HCT116 (cell line): ENCODE results near the gene VAV2. TPM values are rescaled to one million over a fixed set of nuclear protein-coding genes. Genes with fewer than 3 reads are reported as not detected.

Experiments
- ATAC-seq: fragments of 200-7000 bp; cut with Tn5 transposase; 2 replicates; pipeline ENCODE4 v1.9.1; 2020; ENCODE audit warnings: mild to moderate bottlenecking, moderate library complexity
- Bru-seq: library from RNA; stranded (reverse); fragments of 400-500 nt; gene quantifications from one replicate; lab custom pipeline; 2021; lab: Mats Ljungman, UMichigan
- BruChase-seq, 2 experiments: library from RNA; stranded (reverse); fragments of 400-500 nt; gene quantifications; one replicate each; lab custom pipeline; 2021; lab: Mats Ljungman, UMichigan
- BruUV-seq: library from RNA; stranded (reverse); fragments of 400-500 nt; replicated peaks from 2 replicates; lab custom pipeline; 2021; lab: Mats Ljungman, UMichigan
- CTCF ChIA-PET: fragments of 300-600 bp; sonication (Branson Sonifier 250); formaldehyde crosslinking; loops from one replicate; lab custom pipeline; 2021; ENCODE audit warnings: antibody characterized with exemption; lab: Charles Lee
- POLR2A ChIA-PET: fragments of 300-600, 350-600 bp; sonication (Branson Sonifier 250); formaldehyde crosslinking; loops from one replicate; lab custom pipeline; 2021; ENCODE audit warnings: antibody characterized with exemption; lab: Charles Lee
- RAD21 ChIA-PET, 2 experiments: fragments of 300-600 bp; sonication (Branson Sonifier 250); formaldehyde crosslinking; loops; one replicate each; lab custom pipeline; 2023; ENCODE audit warnings: low total read pairs in 2 of 2; ENCODE audit not compliant: uncharacterized antibody in 2 of 2, unreplicated experiment in 2 of 2, low non-redundant PET in 1 of 2; lab: Charles Lee
- DNase-seq: peaks from one replicate; pipeline ENCODE4 v3.0.0-alpha.2; 2010; ENCODE audit warnings: low read depth, low spot score
- H2AFZ ChIP-seq: fragments of 200-600 bp; shearing (Covaris generic), sonication (generic); 2 replicates; pipeline ENCODE4 v1.6.1; 2017; ENCODE audit warnings: low read depth, mixed run types, mixed read lengths, antibody characterized with exemption, low read length; ENCODE audit not compliant: poor library complexity, severe bottlenecking
- H3K27ac ChIP-seq: 2 replicates; pipeline ENCODE4 v1.5.1; 2012; ENCODE audit warnings: low read depth, low read length
- H3K27me3 ChIP-seq: fragments of 200-600 bp; sonication (generic); 2 replicates; pipeline ENCODE4 v1.6.1; 2016; ENCODE audit warnings: mixed run types, low read length, mixed read lengths; ENCODE audit not compliant: insufficient read depth
- H3K36me3 ChIP-seq, 2 experiments: fragments of 200-500 bp in 1 of 2; fragments of 200-600 bp in 1 of 2; sonication (Bioruptor generic) in 1 of 2; sonication (generic) in 1 of 2; 2 replicates each; pipeline versions ENCODE4 v1.5.1 to v1.6.1; 2014 to 2016; ENCODE audit warnings: low read length in 2 of 2, inconsistent platforms in 1 of 2, mixed read lengths in 1 of 2, mixed run types in 1 of 2; ENCODE audit not compliant: insufficient read depth in 2 of 2, control insufficient read depth in 1 of 2
- H3K4me1 ChIP-seq, 2 experiments: fragments of 200-600 bp in 1 of 2; sonication (generic) in 1 of 2; 2 replicates each; pipeline versions ENCODE4 v1.5.1 to v1.6.1; 2012 to 2017; ENCODE audit warnings: low read length in 2 of 2, inconsistent platforms in 1 of 2, mild to moderate bottlenecking in 1 of 2, mixed read lengths in 1 of 2, mixed run types in 1 of 2, moderate library complexity in 1 of 2; ENCODE audit not compliant: insufficient read depth in 2 of 2, control insufficient read depth in 1 of 2
- H3K4me2 ChIP-seq: fragments of 200-600 bp; sonication (generic); 2 replicates; pipeline ENCODE4 v1.6.1; 2017; ENCODE audit warnings: mixed run types, low read length, mixed read lengths
- H3K4me3 ChIP-seq, 2 experiments: fragments of 200-600 bp in 1 of 2; sonication (generic) in 1 of 2; replicated peaks in 1 of 2; 2 replicates each; pipeline ENCODE4 v1.5.1; 2011 to 2016; ENCODE audit warnings: low read length in 2 of 2, control low read depth in 1 of 2, low read depth in 1 of 2, mild to moderate bottlenecking in 1 of 2, mixed read lengths in 1 of 2, mixed run types in 1 of 2
- H3K79me2 ChIP-seq: fragments of 200-600 bp; sonication (generic); 2 replicates; pipeline ENCODE4 v1.6.1; 2017; ENCODE audit warnings: mild to moderate bottlenecking, mixed run types, low read length, moderate library complexity, mixed read lengths; ENCODE audit not compliant: insufficient read depth
- H3K9ac ChIP-seq: fragments of 200-600 bp; sonication (generic); 2 replicates; pipeline ENCODE4 v1.6.1; 2016; ENCODE audit warnings: low read length, mixed read lengths
- H3K9me2 ChIP-seq: fragments of 200-600 bp; sonication (generic), shearing (Covaris generic); 2 replicates; pipeline ENCODE4 v1.6.1; 2017; ENCODE audit warnings: mixed run types, mild to moderate bottlenecking, moderate library complexity; ENCODE audit not compliant: insufficient read depth
- H3K9me3 ChIP-seq, 2 experiments: fragments of 200-500 bp in 1 of 2; fragments of 200-600 bp in 1 of 2; sonication (Bioruptor generic) in 1 of 2; sonication (generic) in 1 of 2; 2 replicates each; pipeline ENCODE4 v1.6.1; 2014 to 2017; ENCODE audit warnings: low read length in 2 of 2, mixed read lengths in 2 of 2, inconsistent platforms in 1 of 2, low read depth in 1 of 2, mild to moderate bottlenecking in 1 of 2, mixed run types in 1 of 2, moderate library complexity in 1 of 2; ENCODE audit not compliant: control insufficient read depth in 1 of 2, insufficient read depth in 1 of 2
- H4K20me1 ChIP-seq: fragments of 200-600 bp; sonication (generic), shearing (Covaris generic); 2 replicates; pipeline ENCODE4 v1.6.1; 2017; ENCODE audit warnings: mixed run types, mild to moderate bottlenecking, moderate library complexity; ENCODE audit not compliant: insufficient read depth
- EGR1 ChIP-seq: IDR thresholded peaks from 2 replicates; pipeline ENCODE4 v1.6.1; 2012; ENCODE audit warnings: low read depth
- EZH2 ChIP-seq: fragments of 200-600 bp; sonication (generic); IDR thresholded peaks from 2 replicates; pipeline ENCODE4 v1.6.1; 2017; ENCODE audit warnings: antibody characterized with exemption, mixed run types
- FOSL1 ChIP-seq: IDR thresholded peaks from 2 replicates; pipeline ENCODE4 v1.6.1; 2012; ENCODE audit warnings: low read depth
- POLR2A ChIP-seq: IDR thresholded peaks from 2 replicates; pipeline ENCODE4 v1.7.0; 2011; ENCODE audit warnings: borderline replicate concordance; ENCODE audit not compliant: insufficient read depth, insufficient read length; ENCODE audit errors: extremely low read depth
- POLR2AphosphoS5 ChIP-seq: IDR thresholded peaks from 2 replicates; pipeline ENCODE4 v1.6.1; 2011; ENCODE audit warnings: mild to moderate bottlenecking, low read depth, low read length, moderate library complexity
- SP1 ChIP-seq: IDR thresholded peaks from 2 replicates; pipeline ENCODE4 v1.6.1; 2012; ENCODE audit warnings: low read depth
- TCF7L2 ChIP-seq: IDR thresholded peaks from 2 replicates; pipeline ENCODE4 v1.7.0; 2011; ENCODE audit warnings: borderline replicate concordance, inconsistent platforms; ENCODE audit not compliant: insufficient read depth, insufficient read length; ENCODE audit errors: extremely low read depth
- YY1 ChIP-seq: IDR thresholded peaks from 2 replicates; pipeline ENCODE4 v1.6.1; 2011; ENCODE audit warnings: low read length, low read depth, moderate library complexity, mild to moderate bottlenecking; ENCODE audit not compliant: insufficient replicate concordance; ENCODE audit errors: extremely low read depth
- ZFX ChIP-seq: fragments of 450-650 bp; IDR thresholded peaks from 2 replicates; pipeline ENCODE4 v1.6.1; 2017
- ZNF274 ChIP-seq: fragments of 200-500 bp; sonication (Bioruptor generic); IDR thresholded peaks from 2 replicates; pipeline ENCODE4 v1.6.1; 2014; ENCODE audit warnings: mild to moderate bottlenecking, low read depth, low read length, inconsistent platforms
- intact Hi-C: fragments of 100-400 bp; cut with micrococcal nuclease; formaldehyde crosslinking; loops from 2 replicates; pipeline ENCODE4 v1.10.0; 2022
- long read RNA-seq: library from polyadenylated mRNA; unstranded; transcript quantifications from one replicate; pipeline ENCODE4 v2.0.0, GENCODE V29; 2021; ENCODE audit not compliant: unreplicated experiment
- polyA plus RNA-seq: library from polyadenylated mRNA; unstranded; fragments of >200 nt; gene quantifications from 2 replicates; pipeline ENCODE4 v1.2.1, GENCODE V29; 2012; ENCODE audit warnings: missing spikeins
- total RNA-seq: library from RNA; stranded (reverse); gene quantifications from one replicate; pipeline ENCODE4 v1.2.1, GENCODE V29; 2021; ENCODE audit not compliant: unreplicated experiment
- TF ChIP-seq, protein P1 (sequence below): IDR thresholded peaks from 2 replicates; pipeline ENCODE4 v1.6.1; 2012; ENCODE audit warnings: low read depth

Gene VAV2, protein sequence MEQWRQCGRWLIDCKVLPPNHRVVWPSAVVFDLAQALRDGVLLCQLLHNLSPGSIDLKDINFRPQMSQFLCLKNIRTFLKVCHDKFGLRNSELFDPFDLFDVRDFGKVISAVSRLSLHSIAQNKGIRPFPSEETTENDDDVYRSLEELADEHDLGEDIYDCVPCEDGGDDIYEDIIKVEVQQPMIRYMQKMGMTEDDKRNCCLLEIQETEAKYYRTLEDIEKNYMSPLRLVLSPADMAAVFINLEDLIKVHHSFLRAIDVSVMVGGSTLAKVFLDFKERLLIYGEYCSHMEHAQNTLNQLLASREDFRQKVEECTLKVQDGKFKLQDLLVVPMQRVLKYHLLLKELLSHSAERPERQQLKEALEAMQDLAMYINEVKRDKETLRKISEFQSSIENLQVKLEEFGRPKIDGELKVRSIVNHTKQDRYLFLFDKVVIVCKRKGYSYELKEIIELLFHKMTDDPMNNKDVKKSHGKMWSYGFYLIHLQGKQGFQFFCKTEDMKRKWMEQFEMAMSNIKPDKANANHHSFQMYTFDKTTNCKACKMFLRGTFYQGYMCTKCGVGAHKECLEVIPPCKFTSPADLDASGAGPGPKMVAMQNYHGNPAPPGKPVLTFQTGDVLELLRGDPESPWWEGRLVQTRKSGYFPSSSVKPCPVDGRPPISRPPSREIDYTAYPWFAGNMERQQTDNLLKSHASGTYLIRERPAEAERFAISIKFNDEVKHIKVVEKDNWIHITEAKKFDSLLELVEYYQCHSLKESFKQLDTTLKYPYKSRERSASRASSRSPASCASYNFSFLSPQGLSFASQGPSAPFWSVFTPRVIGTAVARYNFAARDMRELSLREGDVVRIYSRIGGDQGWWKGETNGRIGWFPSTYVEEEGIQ
- total RNA-seq: 33.2 TPM
- polyA plus RNA-seq: 18.2 and 21.1 TPM in 2 replicates
- percentile 56 among the genes with signal in this experiment for Bru-seq, nascent RNA
- percentile 57 among the genes with signal in this experiment for BruChase-seq, experiment 1, labeled RNA remaining after a 6-hour chase
- percentile 55 among the genes with signal in this experiment for BruChase-seq, experiment 2, labeled RNA remaining after a 2-hour chase
- long read RNA-seq, full-length matches to known transcripts: 25 of 63 reads
- long read RNA-seq, partial matches to known transcripts: 11 of 63 reads
- long read RNA-seq, other reads (novel, unspliced or antisense): 27 of 63 reads

DNA sequence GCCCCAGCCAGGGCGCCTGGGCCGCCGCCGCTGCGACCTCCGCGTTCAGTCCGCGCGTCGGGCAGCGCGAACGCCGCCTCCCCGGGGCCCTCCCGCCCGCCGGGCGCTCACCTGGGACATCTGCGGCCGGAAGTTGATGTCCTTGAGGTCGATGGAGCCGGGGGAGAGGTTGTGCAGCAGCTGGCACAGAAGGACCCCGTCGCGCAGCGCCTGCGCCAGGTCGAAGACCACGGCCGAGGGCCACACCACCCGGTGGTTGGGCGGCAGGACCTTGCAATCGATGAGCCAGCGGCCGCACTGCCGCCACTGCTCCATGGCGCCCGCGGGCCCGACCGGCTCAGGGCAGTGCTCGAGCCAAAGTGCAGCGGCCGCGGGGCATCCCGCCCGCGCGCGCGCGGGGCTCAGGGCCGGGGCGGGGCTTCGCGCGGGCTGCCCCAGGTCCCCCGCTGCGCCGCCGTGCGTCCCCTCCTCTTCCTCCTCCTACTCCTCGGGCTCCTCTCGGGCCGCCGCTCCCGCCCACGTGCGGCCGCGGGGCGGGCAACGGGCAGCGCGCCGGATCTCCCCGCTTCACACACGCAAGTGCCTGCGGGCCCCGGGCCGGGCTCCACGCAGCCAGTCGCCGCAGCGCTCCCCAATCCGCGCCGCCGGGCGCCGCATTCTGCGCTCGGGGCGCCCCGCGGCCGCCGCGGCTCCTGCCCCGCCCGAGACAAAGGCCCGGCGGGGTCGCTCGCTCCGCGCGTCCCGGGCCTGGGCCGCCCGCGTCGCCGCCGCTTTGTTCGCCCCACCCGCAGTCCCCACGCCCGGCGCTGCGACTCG, at the start of gene VAV2:
TSS of gene VAV2 (minus strand) at position 361 of the 816 bp plus-strand sequence. CDS start at position 315, 46 bp downstream.
- peak within 1 kb of the TSS; percentile 45 for H2AFZ ChIP-seq

More for the DNA sequence above, at the start of gene VAV2:
- no TSS peak for BruUV-seq
- CTCF ChIA-PET: interaction anchor here (1.6 to 3.8 kb wide), 2 partner anchors 33 to 198 kb away, joined by 10 to 27 read pairs; partner anchors contain the start of gene BRD3OS
- Histone ChIP-seq H3K4me3 (peak within 1 kb of the TSS; percentile 80 to 90), H3K9me3 (no peaks in the 10 kb centered on the region)
- RAD21 ChIA-PET: no interaction called here
- TF ChIP-seq POLR2A: peak; percentile 53
- TF ChIP-seq ZFX: peak; percentile 43; the same call in 1 of the 2 replicates
- no peak for TF ChIP-seq SP1
- TF ChIP-seq ZNF274: no peak
- TF ChIP-seq YY1: no peak
- TF ChIP-seq POLR2AphosphoS5: peak; percentile 74
- no peak for TF ChIP-seq EZH2
- no peak for TF ChIP-seq TCF7L2
- no peak for TF ChIP-seq FOSL1
- TF ChIP-seq EGR1: no peak
- TF ChIP-seq, protein P1, sequence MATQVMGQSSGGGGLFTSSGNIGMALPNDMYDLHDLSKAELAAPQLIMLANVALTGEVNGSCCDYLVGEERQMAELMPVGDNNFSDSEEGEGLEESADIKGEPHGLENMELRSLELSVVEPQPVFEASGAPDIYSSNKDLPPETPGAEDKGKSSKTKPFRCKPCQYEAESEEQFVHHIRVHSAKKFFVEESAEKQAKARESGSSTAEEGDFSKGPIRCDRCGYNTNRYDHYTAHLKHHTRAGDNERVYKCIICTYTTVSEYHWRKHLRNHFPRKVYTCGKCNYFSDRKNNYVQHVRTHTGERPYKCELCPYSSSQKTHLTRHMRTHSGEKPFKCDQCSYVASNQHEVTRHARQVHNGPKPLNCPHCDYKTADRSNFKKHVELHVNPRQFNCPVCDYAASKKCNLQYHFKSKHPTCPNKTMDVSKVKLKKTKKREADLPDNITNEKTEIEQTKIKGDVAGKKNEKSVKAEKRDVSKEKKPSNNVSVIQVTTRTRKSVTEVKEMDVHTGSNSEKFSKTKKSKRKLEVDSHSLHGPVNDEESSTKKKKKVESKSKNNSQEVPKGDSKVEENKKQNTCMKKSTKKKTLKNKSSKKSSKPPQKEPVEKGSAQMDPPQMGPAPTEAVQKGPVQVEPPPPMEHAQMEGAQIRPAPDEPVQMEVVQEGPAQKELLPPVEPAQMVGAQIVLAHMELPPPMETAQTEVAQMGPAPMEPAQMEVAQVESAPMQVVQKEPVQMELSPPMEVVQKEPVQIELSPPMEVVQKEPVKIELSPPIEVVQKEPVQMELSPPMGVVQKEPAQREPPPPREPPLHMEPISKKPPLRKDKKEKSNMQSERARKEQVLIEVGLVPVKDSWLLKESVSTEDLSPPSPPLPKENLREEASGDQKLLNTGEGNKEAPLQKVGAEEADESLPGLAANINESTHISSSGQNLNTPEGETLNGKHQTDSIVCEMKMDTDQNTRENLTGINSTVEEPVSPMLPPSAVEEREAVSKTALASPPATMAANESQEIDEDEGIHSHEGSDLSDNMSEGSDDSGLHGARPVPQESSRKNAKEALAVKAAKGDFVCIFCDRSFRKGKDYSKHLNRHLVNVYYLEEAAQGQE: no peak
- TF ChIP-seq, all 23 proteins: peak for 3
- peak within 1 kb of the TSS; percentile 89 for H3K27ac ChIP-seq
- peaks cover 40% of the 10 kb centered on the region for H3K79me2 ChIP-seq
- POLR2A ChIA-PET: no interaction called here
- no peaks in the 10 kb centered on the region for H3K27me3 ChIP-seq
- no peaks in the 10 kb centered on the region for H3K9me2 ChIP-seq
- no peaks in the 10 kb centered on the region for H3K36me3 ChIP-seq
- peak within 1 kb of the TSS; percentile 82 for H3K9ac ChIP-seq
- intact Hi-C loops: loop anchor here (2.0 to 10.0 kb wide), 4 partner anchors 117 to 637 kb away; partner anchors contain the start of genes SURF1 and SURF2
- H3K4me2 ChIP-seq: peak within 1 kb of the TSS; percentile 99
- DNase-seq (peak; percentile 29), ATAC-seq (peak; percentile 67)
- H3K4me1 ChIP-seq: peaks cover 19 to 40% of the 10 kb centered on the region in 2 experiments
- no peaks in the 10 kb centered on the region for H4K20me1 ChIP-seq
